BLaER1 treated with 17β-estradiol and CSF1 and Interleukin-3, amounts not matched to agents 10 nM and 100 nM (cell line): ENCODE results near the gene IQSEC3.

Source experiments
- H3K27ac ChIP-seq, 11 experiments: shearing (Covaris generic); formaldehyde crosslinking; 2 replicates each; pipeline ENCODE4 v1.8.1; 2022
- H3K27me3 ChIP-seq, 11 experiments: shearing (Covaris generic); formaldehyde crosslinking; 2 replicates each; pipeline ENCODE4 v1.8.1; 2022
- H3K36me3 ChIP-seq, 11 experiments: shearing (Covaris generic); formaldehyde crosslinking; 2 replicates each; pipeline ENCODE4 v1.8.1; 2022
- H3K4me1 ChIP-seq, 10 experiments: shearing (Covaris generic); formaldehyde crosslinking; 2 replicates each; pipeline ENCODE4 v1.8.1; 2022
- H3K4me2 ChIP-seq, 11 experiments: shearing (Covaris generic); formaldehyde crosslinking; 2 replicates each; pipeline ENCODE4 v1.8.1; 2022
- H3K4me3 ChIP-seq, 10 experiments: shearing (Covaris generic); formaldehyde crosslinking; 2 replicates each; pipeline ENCODE4 v1.8.1; 2022
- H3K9ac ChIP-seq, 11 experiments: shearing (Covaris generic); formaldehyde crosslinking; 2 replicates each; pipeline ENCODE4 v1.8.1; 2022
- H3K9me3 ChIP-seq, 11 experiments: shearing (Covaris generic); formaldehyde crosslinking; replicated peaks in 1 of 11; 2 replicates each; pipeline ENCODE4 v1.8.1; 2022
- H4K20me1 ChIP-seq, 11 experiments: shearing (Covaris generic); formaldehyde crosslinking; 2 replicates each; pipeline ENCODE4 v1.8.1; 2022
- Cebpa-rat ChIP-seq, 11 experiments: shearing (Covaris generic); IDR thresholded peaks; 2 replicates each; pipeline ENCODE4 v1.8.1; 2022

Gene IQSEC3

GRCh38 chr12:109446-109845, 42.9 kb downstream of the IQSEC3 start:
- Histone ChIP-seq H3K9ac (no peak overlapping the region; a peak in 1 of 22 replicates), H3K4me2 (peak overlapping the region; percentile 44 to 70 (median 54)), H3K27ac (peak overlapping the region in 1 of 11 experiments; percentile 23; a peak in 2 of 22 replicates), H4K20me1 (no peaks in the 10 kb centered on the region), H3K4me3 (no peak overlapping the region), H3K27me3 (no peaks in the 10 kb centered on the region), H3K36me3 (no peaks in the 10 kb centered on the region), H3K4me1 (peaks cover 43 to 65% (median 50%) of the 10 kb centered on the region in 10 experiments), H3K9me3 (0 out of 22 replicates have a peak, but pooled peaks cover 0 to 2% (median 0%) of the 10 kb centered on the region in 11 experiments)
- TF ChIP-seq Cebpa-rat (IDR thresholded peaks at IDR 0.05): no peak

GRCh38 chr12:109872-110271, 43.3 kb downstream of the IQSEC3 start:
- Histone ChIP-seq H3K36me3 (no peaks in the 10 kb centered on the region), H4K20me1 (no peaks in the 10 kb centered on the region), H3K9ac (no peak overlapping the region; a peak in 1 of 22 replicates), H3K9me3 (no peaks in the 10 kb centered on the region), H3K4me2 (peak overlapping the region; percentile 44 to 70 (median 54)), H3K4me1 (peaks cover 39 to 61% (median 46%) of the 10 kb centered on the region in 10 experiments), H3K4me3 (no peak overlapping the region), H3K27me3 (no peaks in the 10 kb centered on the region), H3K27ac (peak overlapping the region in 1 of 11 experiments; percentile 23; a peak in 2 of 22 replicates)
- TF ChIP-seq Cebpa-rat (IDR thresholded peaks at IDR 0.05): no peak

GRCh38 chr12:111699-112493, 45.3 kb downstream of the IQSEC3 start:
- no peak for TF ChIP-seq Cebpa-rat (IDR thresholded peaks at IDR 0.05)
- Histone ChIP-seq H3K4me2 (peak overlapping the region in 3 of 11 experiments; percentile 44 to 71 (median 70); a peak in 5 of 22 replicates), H3K4me1 (peaks cover 26 to 43% (median 32%) of the 10 kb centered on the region in 10 experiments), H3K36me3 (no peaks in the 10 kb centered on the region), H3K9me3 (no peaks in the 10 kb centered on the region), H3K4me3 (no peak overlapping the region), H3K27ac (no peak overlapping the region), H3K27me3 (no peaks in the 10 kb centered on the region), H3K9ac (no peak overlapping the region), H4K20me1 (no peaks in the 10 kb centered on the region)

GRCh38 chr12:113347-113746, 46.8 kb downstream of the IQSEC3 start:
- Histone ChIP-seq H4K20me1 (no peaks in the 10 kb centered on the region; a peak in 1 of 22 replicates), H3K9ac (no peak overlapping the region), H3K4me2 (0 out of 22 replicates have a peak overlapping the region, but pooled peaks of 1 of the 11 experiments have one; percentile 70), H3K36me3 (no peaks in the 10 kb centered on the region), H3K4me3 (no peak overlapping the region), H3K27me3 (no peaks in the 10 kb centered on the region), H3K9me3 (no peaks in the 10 kb centered on the region), H3K27ac (no peak overlapping the region), H3K4me1 (peaks cover 23 to 43% (median 28%) of the 10 kb centered on the region in 10 experiments)
- no peak for TF ChIP-seq Cebpa-rat (IDR thresholded peaks at IDR 0.05)

GRCh38 chr12:114626-115211, 48.2 kb downstream of the IQSEC3 start:
- H3K4me1 ChIP-seq: peaks cover 9 to 29% (median 15%) of the 10 kb centered on the region in 10 experiments
- no peak overlapping the region for H3K4me3 ChIP-seq
- no peaks in the 10 kb centered on the region for H3K36me3 ChIP-seq
- no peak overlapping the region for H3K27ac ChIP-seq
- H3K9ac ChIP-seq: no peak overlapping the region
- no peak for TF ChIP-seq Cebpa-rat (IDR thresholded peaks at IDR 0.05)
- peak overlapping the region in 4 of 11 experiments; percentile 21 to 39 (median 32); a peak in 2 of 22 replicates for H3K4me2 ChIP-seq
- no peaks in the 10 kb centered on the region; a peak in 2 of 22 replicates for H4K20me1 ChIP-seq
- no peaks in the 10 kb centered on the region for H3K27me3 ChIP-seq
- no peaks in the 10 kb centered on the region for H3K9me3 ChIP-seq

- H3K36me3 ChIP-seq: no peaks in the 10 kb centered on the region
- H3K9ac ChIP-seq: no peak overlapping the region
- peaks cover 5 to 22% (median 8%) of the 10 kb centered on the region in 10 experiments; a peak in 16 of 20 replicates for H3K4me1 ChIP-seq
- no peak for TF ChIP-seq Cebpa-rat (IDR thresholded peaks at IDR 0.05)
- H3K4me3 ChIP-seq: no peak overlapping the region
- H3K27ac ChIP-seq: no peak overlapping the region
- peak overlapping the region in 6 of 11 experiments; percentile 5 to 39 (median 31); a peak in 9 of 22 replicates for H3K4me2 ChIP-seq
- no peaks in the 10 kb centered on the region for H3K27me3 ChIP-seq
- no peaks in the 10 kb centered on the region for H3K9me3 ChIP-seq
- no peaks in the 10 kb centered on the region; a peak in 2 of 22 replicates for H4K20me1 ChIP-seq
These were observed 49.0 kb downstream of the IQSEC3 start for GRCh38 chr12:115518-115917.

- no peak overlapping the region for H3K4me2 ChIP-seq
- H3K4me3 ChIP-seq: no peak overlapping the region
- no peaks in the 10 kb centered on the region for H3K36me3 ChIP-seq
- peaks cover 5 to 20% (median 8%) of the 10 kb centered on the region in 10 experiments; a peak in 16 of 20 replicates for H3K4me1 ChIP-seq
- H3K27me3 ChIP-seq: no peaks in the 10 kb centered on the region
- H3K9me3 ChIP-seq: no peaks in the 10 kb centered on the region
- H3K27ac ChIP-seq: no peak overlapping the region
- TF ChIP-seq Cebpa-rat (IDR thresholded peaks at IDR 0.05): no peak
- H3K9ac ChIP-seq: no peak overlapping the region
- no peaks in the 10 kb centered on the region; a peak in 2 of 22 replicates for H4K20me1 ChIP-seq
These were observed 49.7 kb downstream of the IQSEC3 start for GRCh38 chr12:115960-116915.

- Histone ChIP-seq H3K27ac (no peak overlapping the region), H3K9me3 (no peaks in the 10 kb centered on the region), H3K27me3 (no peaks in the 10 kb centered on the region), H3K4me2 (no peak overlapping the region), H3K4me3 (no peak overlapping the region), H3K4me1 (peaks cover 4 to 10% (median 8%) of the 10 kb centered on the region in 10 experiments; a peak in 16 of 20 replicates), H3K36me3 (no peaks in the 10 kb centered on the region), H4K20me1 (no peaks in the 10 kb centered on the region; a peak in 2 of 22 replicates), H3K9ac (no peak overlapping the region)
- no peak for TF ChIP-seq Cebpa-rat (IDR thresholded peaks at IDR 0.05)
These were observed 50.7 kb downstream of the IQSEC3 start for GRCh38 chr12:117311-117710.
